ENCODE results near the gene PYHIN1. TPM values are rescaled to one million over a fixed set of nuclear protein-coding genes. Genes with fewer than 3 reads are reported as not detected.

The PYHIN1 gene
- total RNA-seq, 1 experiment from 2014 or later: not detected

- no peaks in the 10 kb centered on the region for H3K9me2 ChIP-seq (replicated peaks; ENCODE audit: low read length)
- H3K4me3 ChIP-seq (ENCODE audit: low read length): no peak overlapping the region
- DNase-seq: no peak
- TF ChIP-seq EZH2 (IDR thresholded peaks at IDR 0.05; ENCODE audit: low read length, unreplicated experiment) (no peak), CTCF (conservative IDR thresholded peaks at IDR 0.05; ENCODE audit: low read depth, low read length) (no peak), EZH2phosphoT487 (IDR thresholded peaks at IDR 0.05; ENCODE audit: borderline replicate concordance, low read length) (no peak)
- no peaks in the 10 kb centered on the region for H3K79me2 ChIP-seq (ENCODE audit: low read length)
- H3K36me3 ChIP-seq (ENCODE audit: low read depth, low read length): no peaks in the 10 kb centered on the region
- ChIA-PET POLR2A (ENCODE audit: unreplicated experiment) (no interaction called here), CTCF (interaction anchor here (0.6 kb wide), 1 partner anchor 47 kb away, joined by 3 read pairs; no protein-coding TSS in a partner anchor)
- ATAC-seq: peak; percentile 27; the same call in 1 of the 2 replicates
- no peak overlapping the region for H3K9ac ChIP-seq (ENCODE audit: low read length)
- no peaks in the 10 kb centered on the region for H3K4me1 ChIP-seq (ENCODE audit: insufficient read depth, low read length)
- peaks cover 22% of the 10 kb centered on the region; the same call in 1 of the 2 replicates for H3K27me3 ChIP-seq (ENCODE audit: low read length)
- no peaks in the 10 kb centered on the region for H3K9me3 ChIP-seq (ENCODE audit: low read length)
- H4K20me1 ChIP-seq (ENCODE audit: low read length): no peaks in the 10 kb centered on the region
- H2AFZ ChIP-seq (ENCODE audit: low read length): no peak overlapping the region
- intact Hi-C loops (cut with micrococcal nuclease): no loop called here
- H3F3A ChIP-seq (ENCODE audit: low read length, unreplicated experiment): no peaks in the 10 kb centered on the region
- H3K4me2 ChIP-seq (ENCODE audit: low read length): no peak overlapping the region
- H3K27ac ChIP-seq (ENCODE audit: low read length): no peak overlapping the region
- BruUV-seq (replicated peaks): no TSS peak
Measured at GRCh38 chr1:158951956-158952355, 20.6 kb downstream of the PYHIN1 start.

- Histone ChIP-seq H2AFZ (ENCODE audit: low read length) (no peak overlapping the region), H3K4me1 (ENCODE audit: insufficient read depth, low read length) (no peaks in the 10 kb centered on the region), H3K36me3 (ENCODE audit: low read depth, low read length) (no peaks in the 10 kb centered on the region), H3K9me2 (replicated peaks; ENCODE audit: low read length) (no peaks in the 10 kb centered on the region), H3K4me3 (ENCODE audit: low read length) (no peak overlapping the region), H3K27me3 (ENCODE audit: low read length) (peaks cover 22% of the 10 kb centered on the region; the same call in 1 of the 2 replicates), H4K20me1 (ENCODE audit: low read length) (no peaks in the 10 kb centered on the region), H3K27ac (ENCODE audit: low read length) (no peak overlapping the region), H3K9me3 (ENCODE audit: low read length) (no peaks in the 10 kb centered on the region), H3F3A (ENCODE audit: low read length, unreplicated experiment) (no peaks in the 10 kb centered on the region), H3K9ac (ENCODE audit: low read length) (no peak overlapping the region), H3K4me2 (ENCODE audit: low read length) (no peak overlapping the region), H3K79me2 (ENCODE audit: low read length) (no peaks in the 10 kb centered on the region)
- ChIA-PET POLR2A (ENCODE audit: unreplicated experiment) (no interaction called here), CTCF (interaction anchor here (0.6 kb wide), 1 partner anchor 46 kb away, joined by 3 read pairs; no protein-coding TSS in a partner anchor)
- no peak for DNase-seq
- no TSS peak for BruUV-seq (replicated peaks)
- TF ChIP-seq CTCF (conservative IDR thresholded peaks at IDR 0.05; ENCODE audit: low read depth, low read length) (no peak), EZH2phosphoT487 (IDR thresholded peaks at IDR 0.05; ENCODE audit: borderline replicate concordance, low read length) (no peak), EZH2 (IDR thresholded peaks at IDR 0.05; ENCODE audit: low read length, unreplicated experiment) (no peak)
- ATAC-seq: no peak
- intact Hi-C loops (cut with micrococcal nuclease): no loop called here
Measured at GRCh38 chr1:158952416-158952815, 21.1 kb downstream of the PYHIN1 start.

GRCh38 chr1:158961178-158961577 is 29.8 kb downstream of the PYHIN1 start:
- intact Hi-C loops (cut with micrococcal nuclease): no loop called here
- TF ChIP-seq EZH2phosphoT487 (IDR thresholded peaks at IDR 0.05; ENCODE audit: borderline replicate concordance, low read length) (no peak), CTCF (conservative IDR thresholded peaks at IDR 0.05; ENCODE audit: low read depth, low read length) (no peak), EZH2 (IDR thresholded peaks at IDR 0.05; ENCODE audit: low read length, unreplicated experiment) (no peak)
- DNase-seq: peak; percentile 26
- Histone ChIP-seq H3K9me2 (replicated peaks; ENCODE audit: low read length) (no peaks in the 10 kb centered on the region), H3K27me3 (ENCODE audit: low read length) (no peaks in the 10 kb centered on the region), H3K79me2 (ENCODE audit: low read length) (no peaks in the 10 kb centered on the region), H3K4me3 (ENCODE audit: low read length) (no peak overlapping the region), H4K20me1 (ENCODE audit: low read length) (no peaks in the 10 kb centered on the region), H3K4me1 (ENCODE audit: insufficient read depth, low read length) (no peaks in the 10 kb centered on the region), H3K27ac (ENCODE audit: low read length) (no peak overlapping the region), H3K36me3 (ENCODE audit: low read depth, low read length) (no peaks in the 10 kb centered on the region), H3K4me2 (ENCODE audit: low read length) (no peak overlapping the region), H3K9me3 (ENCODE audit: low read length) (no peaks in the 10 kb centered on the region), H3F3A (ENCODE audit: low read length, unreplicated experiment) (no peaks in the 10 kb centered on the region), H3K9ac (ENCODE audit: low read length) (no peak overlapping the region), H2AFZ (ENCODE audit: low read length) (no peak overlapping the region)
- ATAC-seq: peak; percentile 33; the same call in 1 of the 2 replicates
- CTCF ChIA-PET: no interaction called here
- POLR2A ChIA-PET (ENCODE audit: unreplicated experiment): no interaction called here
- no TSS peak for BruUV-seq (replicated peaks)

Measured in PC-3 (cell line).